Measurements from ENCODE around the gene PRMT9.

Gene PRMT9

GRCh38 chr4:147645099-147645498, 38.9 kb downstream of the PRMT9 start:
- H3K27ac ChIP-seq: no peak overlapping the region
- no peak for DNase-seq
- H3K36me3 ChIP-seq (replicated peaks): no peaks in the 10 kb centered on the region
- no peaks in the 10 kb centered on the region for H3K27me3 ChIP-seq (replicated peaks)
- no peak overlapping the region for H3K4me3 ChIP-seq (ENCODE audit: low read depth, low read length)
- in situ Hi-C loops (cut with HindIII; ENCODE audit: low pct_ligation_motif_present, low sequenced_read_pairs): no loop called here
- TF ChIP-seq CTCF (IDR thresholded peaks at IDR 0.05; ENCODE audit: low read depth, low read length, missing control alignments): no peak

GRCh38 chr4:147644471-147644870, 39.5 kb downstream of the PRMT9 start:
- Histone ChIP-seq H3K4me3 (ENCODE audit: low read depth, low read length) (no peak overlapping the region), H3K27ac (no peak overlapping the region), H3K36me3 (replicated peaks) (no peaks in the 10 kb centered on the region), H3K27me3 (replicated peaks) (no peaks in the 10 kb centered on the region)
- in situ Hi-C loops (cut with HindIII; ENCODE audit: low pct_ligation_motif_present, low sequenced_read_pairs): no loop called here
- DNase-seq: no peak
- TF ChIP-seq CTCF (IDR thresholded peaks at IDR 0.05; ENCODE audit: low read depth, low read length, missing control alignments): no peak

GRCh38 chr4:147643616-147644015, 40.3 kb downstream of the PRMT9 start:
- in situ Hi-C loops (cut with HindIII; ENCODE audit: low pct_ligation_motif_present, low sequenced_read_pairs): no loop called here
- Histone ChIP-seq H3K27me3 (replicated peaks) (no peaks in the 10 kb centered on the region), H3K4me3 (ENCODE audit: low read depth, low read length) (no peak overlapping the region), H3K36me3 (replicated peaks) (no peaks in the 10 kb centered on the region), H3K27ac (no peak overlapping the region)
- TF ChIP-seq CTCF (IDR thresholded peaks at IDR 0.05; ENCODE audit: low read depth, low read length, missing control alignments): no peak
- no peak for DNase-seq

GRCh38 chr4:147640331-147640730, 43.6 kb downstream of the PRMT9 start:
- DNase-seq: no peak
- H3K27me3 ChIP-seq (replicated peaks): no peaks in the 10 kb centered on the region
- no peak overlapping the region for H3K27ac ChIP-seq
- peaks cover 9% of the 10 kb centered on the region for H3K36me3 ChIP-seq (replicated peaks)
- no peak for TF ChIP-seq CTCF (IDR thresholded peaks at IDR 0.05; ENCODE audit: low read depth, low read length, missing control alignments)
- in situ Hi-C loops (cut with HindIII; ENCODE audit: low pct_ligation_motif_present, low sequenced_read_pairs): no loop called here
- no peak overlapping the region for H3K4me3 ChIP-seq (ENCODE audit: low read depth, low read length)

GRCh38 chr4:147639388-147639787, 44.6 kb downstream of the PRMT9 start:
- DNase-seq: no peak
- in situ Hi-C loops (cut with HindIII; ENCODE audit: low pct_ligation_motif_present, low sequenced_read_pairs): no loop called here
- H3K27ac ChIP-seq: no peak overlapping the region
- TF ChIP-seq CTCF (IDR thresholded peaks at IDR 0.05; ENCODE audit: low read depth, low read length, missing control alignments): no peak
- H3K4me3 ChIP-seq (ENCODE audit: low read depth, low read length): no peak overlapping the region
- H3K36me3 ChIP-seq (replicated peaks): peaks cover 17% of the 10 kb centered on the region
- H3K27me3 ChIP-seq (replicated peaks): no peaks in the 10 kb centered on the region

- in situ Hi-C loops (cut with HindIII; ENCODE audit: low pct_ligation_motif_present, low sequenced_read_pairs): no loop called here
- DNase-seq: no peak
- Histone ChIP-seq H3K27me3 (replicated peaks) (no peaks in the 10 kb centered on the region), H3K36me3 (replicated peaks) (peaks cover 21% of the 10 kb centered on the region), H3K4me3 (ENCODE audit: low read depth, low read length) (no peak overlapping the region), H3K27ac (no peak overlapping the region)
- no peak for TF ChIP-seq CTCF (IDR thresholded peaks at IDR 0.05; ENCODE audit: low read depth, low read length, missing control alignments)
These were observed 45.0 kb downstream of the PRMT9 start for GRCh38 chr4:147638942-147639341.

Data from brain microvascular endothelial cell (primary cell).